H1 (cell line): ENCODE data around the gene ETFBKMT. TPM values are rescaled to one million over a fixed set of nuclear protein-coding genes. Genes with fewer than 3 reads are reported as not detected.

Experiments
- CTCF ChIA-PET: fragments of 300-600 bp; sonication (Branson Sonifier 250); formaldehyde crosslinking; loops from one replicate; lab custom pipeline; 2021; ENCODE audit not compliant: partially characterized antibody; lab: Charles Lee
- POLR2A ChIA-PET: fragments of 300-600 bp; sonication (Branson Sonifier 250); formaldehyde crosslinking; loops from one replicate; lab custom pipeline; 2021; ENCODE audit warnings: inconsistent platforms; ENCODE audit not compliant: partially characterized antibody; lab: Charles Lee
- DNase-seq, 2 experiments: peaks; one replicate each; pipeline versions ENCODE4 v3.0.0 to v3.0.0-alpha.2; 2010 to 2022; ENCODE audit warnings: low spot score in 2 of 2, low read depth in 1 of 2, mixed read lengths in 1 of 2
- FAIRE-seq: peaks from 2 replicates; lab custom pipeline; 2011; peaks lifted over from hg19 to GRCh38; lab: Jason Lieb, UNC
- H2AFZ ChIP-seq: 2 replicates; pipeline ENCODE4 v1.8.1; 2012; ENCODE audit warnings: low read length, inconsistent platforms
- H2AK5ac ChIP-seq: 2 replicates; pipeline ENCODE4 v1.6.1; 2013; ENCODE audit warnings: low read depth, low read length
- H2BK120ac ChIP-seq: replicated peaks from 2 replicates; pipeline ENCODE3; 2013; ENCODE audit warnings: low read depth, low read length, inconsistent platforms
- H2BK12ac ChIP-seq: 2 replicates; pipeline ENCODE4 v1.6.1; 2013; ENCODE audit warnings: low read depth, low read length
- H2BK15ac ChIP-seq: 2 replicates; pipeline ENCODE4 v1.6.1; 2013; ENCODE audit warnings: low read length
- H2BK20ac ChIP-seq: 2 replicates; pipeline ENCODE4 v1.6.1; 2013; ENCODE audit warnings: low read length
- H2BK5ac ChIP-seq: 2 replicates; pipeline ENCODE4 v1.6.1; 2013; ENCODE audit warnings: low read depth, low read length
- H3K14ac ChIP-seq: 2 replicates; pipeline ENCODE4 v1.6.1; 2013; ENCODE audit warnings: inconsistent platforms; ENCODE audit not compliant: insufficient read length
- H3K18ac ChIP-seq: 2 replicates; pipeline ENCODE4 v1.6.1; 2013; ENCODE audit warnings: low read length; ENCODE audit errors: extremely low read depth
- H3K23ac ChIP-seq: 2 replicates; pipeline ENCODE4 v1.6.1; 2013; ENCODE audit warnings: inconsistent platforms; ENCODE audit not compliant: insufficient read length
- H3K23me2 ChIP-seq: 2 replicates; pipeline ENCODE4 v1.6.1; 2013; ENCODE audit warnings: low read depth, low read length
- H3K27ac ChIP-seq: 2 replicates; pipeline ENCODE4 v1.6.1; 2011; ENCODE audit warnings: low read depth, low read length, inconsistent platforms
- H3K27me3 ChIP-seq, 4 experiments: replicated peaks in 1 of 4; 1 replicate in 1 of 4; 2 replicates in 3 of 4; pipeline versions ENCODE4 v1.6.1 to v1.8.1; 2011 to 2013; ENCODE audit warnings: low read length in 3 of 4, mild to moderate bottlenecking in 3 of 4, inconsistent platforms in 2 of 4, mixed read lengths in 2 of 4, moderate library complexity in 1 of 4; ENCODE audit not compliant: control insufficient read depth in 3 of 4, insufficient read depth in 3 of 4; ENCODE audit errors: extremely low read depth in 1 of 4
- H3K36me3 ChIP-seq, 4 experiments: 2 replicates each; pipeline versions ENCODE4 v1.6.1 to v1.8.1; 2011 to 2013; ENCODE audit warnings: mild to moderate bottlenecking in 4 of 4, low read length in 3 of 4, moderate library complexity in 2 of 4, control low read depth in 1 of 4, inconsistent platforms in 1 of 4; ENCODE audit not compliant: insufficient read depth in 4 of 4, control insufficient read depth in 2 of 4
- H3K4ac ChIP-seq: replicated peaks from 2 replicates; pipeline ENCODE3; 2013; ENCODE audit warnings: low read length, low read depth, mixed read lengths, inconsistent platforms; ENCODE audit not compliant: insufficient read length
- H3K4me1 ChIP-seq, 4 experiments: replicated peaks in 1 of 4; 1 replicate in 1 of 4; 2 replicates in 3 of 4; pipeline versions ENCODE4 v1.6.1 to v1.8.1; 2011 to 2013; ENCODE audit warnings: low read length in 3 of 4, inconsistent platforms in 2 of 4, mixed read lengths in 1 of 4; ENCODE audit not compliant: insufficient read depth in 4 of 4, control insufficient read depth in 3 of 4
- H3K4me2 ChIP-seq, 2 experiments: 2 replicates each; pipeline versions ENCODE4 v1.6.1 to v1.8.1; 2011 to 2013; ENCODE audit warnings: low read depth in 2 of 2, low read length in 2 of 2, control low read depth in 1 of 2, inconsistent platforms in 1 of 2, mild to moderate bottlenecking in 1 of 2; ENCODE audit not compliant: insufficient read depth in 1 of 2
- H3K4me3 ChIP-seq, 4 experiments: fragments of 200-600, 300-600 bp in 1 of 4; sonication (generic), shearing (Covaris generic), sonication (Bioruptor Twin) in 1 of 4; 2 replicates each; pipeline versions ENCODE4 v1.5.1 to v1.8.1; 2011 to 2016; ENCODE audit warnings: low read length in 4 of 4, low read depth in 3 of 4, control low read depth in 2 of 4, inconsistent platforms in 2 of 4, mild to moderate bottlenecking in 2 of 4, mixed read lengths in 1 of 4, moderate library complexity in 1 of 4; ENCODE audit not compliant: insufficient read depth in 2 of 4; ENCODE audit errors: extremely low read depth in 1 of 4
- H3K56ac ChIP-seq: replicated peaks from 2 replicates; pipeline ENCODE3; 2013; ENCODE audit warnings: low read depth, mild to moderate bottlenecking, mixed read lengths, low read length, inconsistent platforms; ENCODE audit not compliant: insufficient read length
- H3K79me1 ChIP-seq: 2 replicates; pipeline ENCODE4 v1.6.1; 2013; ENCODE audit warnings: low read depth, low read length, control low read depth
- H3K79me2 ChIP-seq, 2 experiments: 2 replicates each; pipeline versions ENCODE4 v1.6.1 to v1.8.1; 2012 to 2013; ENCODE audit warnings: low read length in 2 of 2, mild to moderate bottlenecking in 2 of 2, inconsistent platforms in 1 of 2; ENCODE audit not compliant: insufficient read depth in 2 of 2, control insufficient read depth in 1 of 2
- H3K9ac ChIP-seq, 4 experiments: replicated peaks in 1 of 4; 1 replicate in 1 of 4; 2 replicates in 3 of 4; pipeline versions ENCODE4 v1.6.1 to v1.8.1; 2011 to 2013; ENCODE audit warnings: low read depth in 3 of 4, low read length in 3 of 4, control low read depth in 2 of 4, mild to moderate bottlenecking in 2 of 4, moderate library complexity in 2 of 4, inconsistent platforms in 1 of 4; ENCODE audit errors: extremely low read depth in 1 of 4
- H3K9me3 ChIP-seq, 2 experiments: 2 replicates each; pipeline versions ENCODE4 v1.6.1 to v1.8.1; 2012 to 2013; ENCODE audit warnings: mild to moderate bottlenecking in 2 of 2, moderate library complexity in 2 of 2, control low read depth in 1 of 2, inconsistent platforms in 1 of 2, low read depth in 1 of 2, low read length in 1 of 2, mixed read lengths in 1 of 2; ENCODE audit not compliant: insufficient read depth in 2 of 2
- H4K20me1 ChIP-seq, 2 experiments: replicated peaks in 1 of 2; 2 replicates each; pipeline versions ENCODE3 to v1.8.1; 2011 to 2013; ENCODE audit warnings: inconsistent platforms in 2 of 2, low read length in 2 of 2, mild to moderate bottlenecking in 1 of 2; ENCODE audit not compliant: insufficient read depth in 2 of 2, control insufficient read depth in 1 of 2
- H4K5ac ChIP-seq: 2 replicates; pipeline ENCODE4 v1.6.1; 2013; ENCODE audit warnings: low read length, low read depth, mixed read lengths, inconsistent platforms; ENCODE audit not compliant: insufficient read length
- H4K8ac ChIP-seq: 2 replicates; pipeline ENCODE4 v1.8.0; 2013; ENCODE audit warnings: mild to moderate bottlenecking, moderate library complexity, low read length, inconsistent platforms; ENCODE audit not compliant: insufficient read depth; ENCODE audit errors: extremely low read depth
- H4K91ac ChIP-seq: replicated peaks from 2 replicates; pipeline ENCODE3; 2013; ENCODE audit warnings: low read length, mixed read lengths, inconsistent platforms; ENCODE audit not compliant: insufficient read length
- CTCF ChIP-seq, 3 experiments: IDR thresholded peaks; 1 replicate in 2 of 3; 2 replicates in 1 of 3; pipeline versions ENCODE4 v1.5.1 to v1.6.1; 2011; ENCODE audit warnings: low read length in 3 of 3, mild to moderate bottlenecking in 3 of 3, inconsistent platforms in 2 of 3, low read depth in 1 of 3, moderate library complexity in 1 of 3; ENCODE audit not compliant: insufficient read depth in 1 of 3; ENCODE audit errors: control extremely low read depth in 1 of 3
- MAX ChIP-seq: IDR thresholded peaks from 2 replicates; pipeline ENCODE4 v1.6.1; 2012; ENCODE audit warnings: inconsistent platforms
- PHF8 ChIP-seq: fragments of 200-600 bp; sonication (generic); conservative IDR thresholded peaks from 2 replicates; pipeline ENCODE4 v1.7.1; 2012; ENCODE audit warnings: low read depth, mild to moderate bottlenecking, inconsistent platforms, low read length, moderate library complexity
- POLR2A ChIP-seq, 2 experiments: IDR thresholded peaks; 1 replicate in 1 of 2; 2 replicates in 1 of 2; pipeline ENCODE4 v1.6.1; 2011; ENCODE audit warnings: low read depth in 2 of 2, low read length in 2 of 2, mild to moderate bottlenecking in 2 of 2; ENCODE audit errors: control extremely low read depth in 1 of 2
- RNF2 ChIP-seq: fragments of 200-900, 300-1000 bp; sonication (generic); IDR thresholded peaks from 2 replicates; pipeline ENCODE4 v1.7.1; 2016; ENCODE audit warnings: borderline replicate concordance, low read depth, mild to moderate bottlenecking, antibody characterized with exemption, low read length; ENCODE audit not compliant: poor library complexity, severe bottlenecking; ENCODE audit errors: missing control alignments
- SP2 ChIP-seq: IDR thresholded peaks from 2 replicates; pipeline ENCODE4 v1.6.1; 2012; ENCODE audit warnings: mild to moderate bottlenecking, low read length, inconsistent platforms
- ZNF274 ChIP-seq: IDR thresholded peaks from 2 replicates; pipeline ENCODE4 v1.7.0; 2012; ENCODE audit warnings: low read length, borderline replicate concordance; ENCODE audit errors: extremely low read depth
- WGBS, 2 experiments: shearing (Covaris generic) in 1 of 2; methylation state at CpG; one replicate each; pipeline versions ENCODE4 v1.1.6 to v1.1.7; 2013 to 2015; ENCODE audit warnings: low lambda C conversion rate in 2 of 2, mixed read lengths in 2 of 2, inconsistent platforms in 1 of 2, low coverage in 1 of 2, missing lambda C conversion rate in 1 of 2; ENCODE audit not compliant: insufficient replicate concordance in 2 of 2, insufficient coverage in 1 of 2, insufficient read length in 1 of 2; ENCODE audit errors: extremely low coverage in 1 of 2, missing lambda C conversion rate in 1 of 2; 5-methylcytosine and 5-hydroxymethylcytosine counted together
- polyA plus RNA-seq, 7 experiments: library from polyadenylated mRNA; depleted of rRNA in 3 of 7; stranded (reverse) in 5 of 7; unstranded in 2 of 7; fragments of >200 nt in 5 of 7; fragments of 200-250 nt in 2 of 7; gene quantifications; 1 replicate in 5 of 7; 2 replicates in 1 of 7; 4 replicates in 1 of 7; pipeline versions ENCODE4 v1.2.1 to v1.2.3, GENCODE V29; 2011 to 2013; ENCODE audit warnings: missing spikeins in 2 of 7, mixed read lengths in 2 of 7
- total RNA-seq: library from RNA; stranded (reverse); fragmentation: NEBNext Ultra II Directional; extraction: Animal tissue kit (Norgen Biotek cat#: 25700); gene quantifications from 2 replicates; pipeline ENCODE4 v1.2.1, GENCODE V29; 2021

The ETFBKMT gene
- total and polyA plus RNA-seq, 2 of the 8 experiments (the other 6 are each of a cell fraction or from before 2014, with no cell fraction given), result 0.59 to 1.7 TPM

- ChIA-PET POLR2A (no interaction called here), CTCF (no interaction called here)
- Histone ChIP-seq H4K91ac (no peak overlapping the region), H3K23ac (no peak overlapping the region), H3K4ac (no peak overlapping the region), H2BK120ac (no peak overlapping the region), H3K18ac (no peak overlapping the region), H3K56ac (no peak overlapping the region), H3K14ac (no peak overlapping the region), H2AFZ (no peak overlapping the region), H3K79me2 (no peaks in the 10 kb centered on the region), H3K27me3 (no peaks in the 10 kb centered on the region), H2BK20ac (no peak overlapping the region), H3K4me2 (no peak overlapping the region), H3K9me3 (0 out of 4 replicates have a peak, but pooled peaks cover 0 to 4% of the 10 kb centered on the region in 2 experiments), H3K4me3 (no peak overlapping the region), H2AK5ac (no peak overlapping the region), H2BK15ac (no peak overlapping the region), H2BK5ac (no peak overlapping the region), H2BK12ac (no peak overlapping the region), H3K9ac (no peak overlapping the region), H3K36me3 (peaks cover 0 to 6% (median 0%) of the 10 kb centered on the region in 4 experiments; a peak in 2 of 8 replicates), H3K4me1 (no peaks in the 10 kb centered on the region), H4K20me1 (no peaks in the 10 kb centered on the region), H4K5ac (no peak overlapping the region), H3K27ac (no peak overlapping the region), H3K79me1 (no peaks in the 10 kb centered on the region), H3K23me2 (peaks cover 1% of the 10 kb centered on the region; the same call in 1 of the 2 replicates), H4K8ac (no peak overlapping the region)
- no peak for FAIRE-seq
- 89% methylated on average over 3 of the region's 3 CpGs; no CpG with 5 or more reads in 1 of the 2 experiments for WGBS, 2 experiments
- DNase-seq, result no peak
- no peak for TF ChIP-seq MAX
- no peak for TF ChIP-seq ZNF274
- no peak for TF ChIP-seq POLR2A (IDR thresholded peaks at IDR 0.05; ENCODE audit: control extremely low read depth in 1 of 2, low read depth in 2 of 2, low read length in 2 of 2)
- no peak for TF ChIP-seq SP2
- no peak for TF ChIP-seq PHF8
- TF ChIP-seq RNF2, result no peak
- TF ChIP-seq CTCF (IDR thresholded peaks at IDR 0.05; ENCODE audit: control extremely low read depth in 1 of 3, insufficient read depth in 1 of 3, low read depth in 1 of 3, low read length in 3 of 3), result no peak
These were observed 50.7 kb downstream of the ETFBKMT start for GRCh38 chr12:31710021-31710818.
